ENCODE data around the gene FOXS1. TPM values are rescaled to one million over a fixed set of nuclear protein-coding genes. Genes with fewer than 3 reads are reported as not detected.

FOXS1 gene
- polyA plus RNA-seq, 4 donors = 1.0 to 1.2 TPM; not detected in 2

DNA sequence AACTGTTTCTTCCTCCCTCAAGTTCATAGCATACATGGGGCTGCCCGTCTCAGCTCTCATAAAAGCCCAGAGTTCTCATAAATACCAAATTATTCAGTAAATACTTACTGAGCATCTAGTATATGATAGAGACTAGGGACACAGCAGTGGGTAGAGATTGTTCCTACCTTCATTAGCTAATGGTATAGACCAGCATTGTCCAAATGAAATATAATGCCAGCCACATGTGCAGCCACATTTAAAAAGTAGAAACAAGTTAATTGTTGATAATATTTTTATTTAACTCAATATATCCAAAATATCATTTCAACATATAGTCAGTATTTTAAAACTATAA, 26.2 kb upstream of the FOXS1 start:
- WGBS, 3 donors = 86 to 95% (median 93%) methylated on average over 1 of the region's 1 CpG
- no peak overlapping the region for H3K27ac ChIP-seq (ENCODE audit: low read depth in 1 of 3, low read length in 2 of 3)
- H3K4me1 ChIP-seq (ENCODE audit: control insufficient read depth in 3 of 3, insufficient read depth in 2 of 3, low read depth in 1 of 3, low read length in 2 of 3) = peaks cover 0 to 19% (median 2%) of the 10 kb centered on the region in 3 donors
- H3K4me3 ChIP-seq (ENCODE audit: low read depth in 1 of 3, low read length in 3 of 3) = no peak overlapping the region
- peaks cover 0 to 4% (median 0%) of the 10 kb centered on the region in 3 donors for H3K36me3 ChIP-seq (ENCODE audit: control insufficient read depth in 3 of 3, insufficient read depth in 2 of 3, low read depth in 1 of 3, low read length in 3 of 3)
- DNase-seq (no peak), FAIRE-seq (no peak)
- H3K27me3 ChIP-seq (ENCODE audit: control insufficient read depth in 3 of 3, insufficient read depth in 3 of 3, low read length in 3 of 3) = no peaks in the 10 kb centered on the region
- no peaks in the 10 kb centered on the region for H3K9me3 ChIP-seq (ENCODE audit: control insufficient read depth in 2 of 2, insufficient read depth in 1 of 2, low read depth in 1 of 2, low read length in 1 of 2)

DNA sequence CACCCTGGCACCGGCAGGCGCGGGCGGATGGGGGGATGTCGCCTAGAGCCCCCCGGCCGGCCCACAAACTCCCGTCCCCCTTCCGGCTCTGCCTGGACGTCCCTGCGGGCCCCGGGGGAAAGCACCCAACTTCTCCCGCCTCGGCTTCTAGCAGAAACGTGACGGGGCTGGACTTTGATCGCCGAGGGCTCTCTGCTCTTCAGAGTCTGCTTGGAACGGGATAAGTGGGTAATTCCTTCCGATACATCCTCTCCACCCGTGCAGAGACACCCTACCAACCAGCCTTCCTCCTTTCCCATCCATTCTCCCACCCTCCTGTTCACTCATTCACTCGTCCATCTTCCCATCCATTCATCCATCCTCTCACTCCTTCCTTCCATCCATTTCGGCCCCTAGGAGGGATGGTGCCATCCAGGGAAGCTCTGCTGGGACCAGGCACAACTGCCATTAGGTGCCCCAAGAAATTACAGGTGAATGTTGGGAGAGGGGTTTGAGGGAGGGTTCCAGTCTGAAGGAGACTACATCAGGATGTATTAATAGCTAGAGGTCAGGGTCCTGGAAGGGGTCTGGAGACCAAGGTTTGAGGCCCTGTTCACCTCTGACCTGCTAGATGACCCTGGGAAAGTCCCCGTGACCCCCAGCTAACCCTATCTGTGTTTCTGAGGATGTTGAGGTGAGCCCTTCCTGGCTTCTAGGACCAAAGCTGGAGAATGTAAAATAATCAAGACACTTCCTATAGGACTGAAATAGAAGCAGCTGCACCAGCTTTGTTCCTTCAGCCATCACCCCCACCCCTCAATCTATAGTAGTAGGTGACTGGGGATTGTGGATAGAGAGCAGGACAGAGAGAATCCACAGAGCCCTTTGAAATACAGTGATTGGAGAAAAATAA, 25.6 kb upstream of the FOXS1 start:
- Histone ChIP-seq H3K27me3 (ENCODE audit: control insufficient read depth in 3 of 3, insufficient read depth in 3 of 3, low read length in 3 of 3) (no peaks in the 10 kb centered on the region), H3K4me3 (ENCODE audit: low read depth in 1 of 3, low read length in 3 of 3) (peak overlapping the region; percentile 35 to 69 (median 57)), H3K9me3 (ENCODE audit: control insufficient read depth in 2 of 2, insufficient read depth in 1 of 2, low read depth in 1 of 2, low read length in 1 of 2) (no peaks in the 10 kb centered on the region), H3K4me1 (ENCODE audit: control insufficient read depth in 3 of 3, insufficient read depth in 2 of 3, low read depth in 1 of 3, low read length in 2 of 3) (peaks cover 0 to 19% (median 2%) of the 10 kb centered on the region in 3 donors), H3K36me3 (ENCODE audit: control insufficient read depth in 3 of 3, insufficient read depth in 2 of 3, low read depth in 1 of 3, low read length in 3 of 3) (peaks cover 0 to 8% (median 0%) of the 10 kb centered on the region in 3 donors), H3K27ac (ENCODE audit: low read depth in 1 of 3, low read length in 2 of 3) (peak overlapping the region in 1 of 3 donors; percentile 70)
- 6 to 8% (median 7%) methylated on average over 21 to 24 of the region's 24 CpGs for WGBS, 3 donors
- DNase-seq (peak; percentile 64 to 87), FAIRE-seq (no peak)

DNA sequence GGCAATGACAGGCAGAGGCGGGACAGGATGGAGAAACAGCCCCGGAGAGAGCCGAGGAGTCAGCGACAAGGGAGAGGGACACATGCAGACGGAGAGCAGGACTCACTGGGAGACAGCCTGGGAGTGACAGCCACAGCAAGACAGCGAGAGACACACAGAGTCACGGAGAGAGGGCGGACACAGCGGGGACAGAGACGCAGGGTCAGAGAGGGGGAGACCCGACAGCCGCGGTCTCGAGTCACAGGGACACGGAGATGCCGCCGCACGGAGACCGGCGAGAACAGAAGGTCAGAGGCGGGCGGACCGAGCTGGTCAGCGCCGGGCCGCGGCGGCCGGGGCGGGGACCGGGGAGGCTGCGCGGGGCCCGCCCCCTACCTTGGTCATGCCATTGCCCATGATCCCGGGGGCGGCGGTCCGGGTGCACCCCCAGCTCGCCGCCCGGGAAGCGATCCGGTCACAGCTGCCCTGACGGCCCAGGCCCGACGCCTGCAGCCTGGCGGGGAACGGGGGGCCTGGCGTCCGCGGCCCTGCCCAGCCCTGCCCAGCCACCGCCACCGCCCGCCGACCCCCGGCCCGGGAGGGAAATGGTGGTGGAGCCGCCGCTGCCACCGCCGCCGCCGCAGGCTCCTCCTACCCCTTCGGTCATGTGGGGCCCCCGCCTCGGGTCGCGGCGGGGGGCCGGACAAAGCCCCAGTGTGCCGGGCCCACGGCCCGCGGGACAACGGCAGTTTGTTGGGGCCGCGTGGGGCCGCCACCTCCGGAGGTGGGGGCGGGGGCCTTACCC, 24.7 kb upstream of the FOXS1 start, which contains the start of the genes DUSP15 and TTLL9:
TSS of gene DUSP15 (minus strand) at position 586 of the 784 bp plus-strand sequence. CDS start at position 396, 190 bp downstream.
TSS of gene TTLL9 (plus strand) at position 693 of the 784 bp plus-strand sequence. CDS start 493 bp downstream, outside the sequence.
- Histone ChIP-seq H3K4me3 (ENCODE audit: low read depth in 1 of 3, low read length in 3 of 3) (peak within 1 kb of the TSS; percentile 35 to 69 (median 57)), H3K27me3 (ENCODE audit: control insufficient read depth in 3 of 3, insufficient read depth in 3 of 3, low read length in 3 of 3) (no peaks in the 10 kb centered on the region), H3K9me3 (ENCODE audit: control insufficient read depth in 2 of 2, insufficient read depth in 1 of 2, low read depth in 1 of 2, low read length in 1 of 2) (no peaks in the 10 kb centered on the region), H3K27ac (ENCODE audit: low read depth in 1 of 3, low read length in 2 of 3) (peak within 1 kb of the TSS in 1 of 3 donors; percentile 70), H3K4me1 (ENCODE audit: control insufficient read depth in 3 of 3, insufficient read depth in 2 of 3, low read depth in 1 of 3, low read length in 2 of 3) (peaks cover 0 to 19% (median 2%) of the 10 kb centered on the region in 3 donors), H3K36me3 (ENCODE audit: control insufficient read depth in 3 of 3, insufficient read depth in 2 of 3, low read depth in 1 of 3, low read length in 3 of 3) (peaks cover 0 to 11% (median 0%) of the 10 kb centered on the region in 3 donors)
- DNase-seq (peak; percentile 9 to 73), FAIRE-seq (no peak)
- 0 to 2% (median 1%) methylated on average over 48 to 80 of the region's 80 CpGs for WGBS, 3 donors

DNA sequence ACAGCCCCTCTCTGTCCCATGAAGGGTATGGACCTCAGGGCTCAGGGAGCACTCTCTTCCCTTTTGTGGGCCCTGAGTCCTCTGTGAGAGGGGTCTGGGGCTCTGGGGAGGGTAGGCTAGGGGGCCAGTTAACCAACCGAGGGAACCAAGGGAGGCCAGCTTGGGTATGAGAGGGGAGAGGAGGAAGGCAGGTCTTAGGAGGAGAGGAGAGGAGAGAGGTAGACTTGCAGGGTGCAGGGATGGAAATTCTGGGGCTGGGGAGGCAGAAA, 24.2 kb upstream of the FOXS1 start:
- 5 to 22% (median 14%) methylated on average over 1 of the region's 1 CpG for WGBS, 3 donors
- no peak for DNase-seq

DNA sequence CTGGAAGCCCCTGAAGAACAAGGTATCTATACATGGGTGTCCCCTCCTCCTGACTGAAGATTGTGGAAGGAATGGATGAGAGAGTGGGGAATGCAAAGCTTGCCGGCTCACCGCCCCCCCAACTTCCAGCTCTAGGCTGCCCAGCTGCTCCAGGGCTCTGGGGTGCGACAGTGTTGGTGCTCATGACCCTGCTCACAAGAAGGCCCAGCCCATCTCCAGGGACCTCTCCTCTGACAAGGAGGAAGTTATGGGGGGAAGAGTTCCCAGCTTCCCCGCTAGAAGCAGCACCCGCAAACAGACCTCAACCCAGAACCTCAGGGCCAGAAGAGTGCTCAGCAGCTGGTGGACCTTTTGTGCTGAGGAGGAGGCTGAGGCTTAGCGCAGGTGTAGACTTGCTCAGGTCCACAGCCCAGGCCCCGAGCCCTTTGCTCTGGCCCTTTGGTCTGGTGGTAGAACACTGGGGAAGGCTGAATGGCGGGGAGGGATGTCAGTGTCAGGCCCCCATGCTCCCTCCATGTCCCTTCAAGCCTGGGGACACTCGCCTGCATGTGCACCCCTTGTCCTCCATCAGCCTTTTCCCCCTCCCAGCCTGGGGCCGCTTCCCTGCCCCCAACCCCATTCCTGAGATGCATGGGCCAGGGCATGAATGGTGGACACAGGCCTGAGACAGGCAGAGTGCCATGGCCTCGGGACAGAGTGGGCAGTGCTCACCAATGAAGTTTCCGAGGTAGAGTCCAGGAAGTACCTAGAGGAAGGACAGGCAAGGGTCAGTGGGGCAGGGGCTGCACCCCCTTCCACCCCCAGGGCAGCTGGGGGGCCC, 23.7 kb upstream of the FOXS1 start:
- H3K36me3 ChIP-seq (ENCODE audit: control insufficient read depth in 3 of 3, insufficient read depth in 2 of 3, low read depth in 1 of 3, low read length in 3 of 3) = peaks cover 0 to 17% (median 0%) of the 10 kb centered on the region in 3 donors
- H3K27ac ChIP-seq (ENCODE audit: low read depth in 1 of 3, low read length in 2 of 3) = no peak overlapping the region
- WGBS, 3 donors = 77 to 83% (median 78%) methylated on average over 12 of the region's 12 CpGs
- no peak for FAIRE-seq
- peaks cover 0 to 19% (median 2%) of the 10 kb centered on the region in 3 donors for H3K4me1 ChIP-seq (ENCODE audit: control insufficient read depth in 3 of 3, insufficient read depth in 2 of 3, low read depth in 1 of 3, low read length in 2 of 3)
- H3K27me3 ChIP-seq (ENCODE audit: control insufficient read depth in 3 of 3, insufficient read depth in 3 of 3, low read length in 3 of 3) = no peaks in the 10 kb centered on the region
- DNase-seq = no peak
- no peaks in the 10 kb centered on the region for H3K9me3 ChIP-seq (ENCODE audit: control insufficient read depth in 2 of 2, insufficient read depth in 1 of 2, low read depth in 1 of 2, low read length in 1 of 2)
- peak overlapping the region in 1 of 3 donors; percentile 69 for H3K4me3 ChIP-seq (ENCODE audit: low read depth in 1 of 3, low read length in 3 of 3)

More for the DNA sequence above, 24.2 kb upstream of the FOXS1 start:
- Histone ChIP-seq H3K36me3 (ENCODE audit: control insufficient read depth in 3 of 3, insufficient read depth in 2 of 3, low read depth in 1 of 3, low read length in 3 of 3) (peaks cover 0 to 14% (median 0%) of the 10 kb centered on the region in 3 donors), H3K27me3 (ENCODE audit: control insufficient read depth in 3 of 3, insufficient read depth in 3 of 3, low read length in 3 of 3) (no peaks in the 10 kb centered on the region), H3K4me3 (ENCODE audit: low read depth in 1 of 3, low read length in 3 of 3) (peak overlapping the region in 1 of 3 donors; percentile 69), H3K27ac (ENCODE audit: low read depth in 1 of 3, low read length in 2 of 3) (peak overlapping the region in 1 of 3 donors; percentile 28), H3K4me1 (ENCODE audit: control insufficient read depth in 3 of 3, insufficient read depth in 2 of 3, low read depth in 1 of 3, low read length in 2 of 3) (peaks cover 0 to 19% (median 2%) of the 10 kb centered on the region in 3 donors), H3K9me3 (ENCODE audit: control insufficient read depth in 2 of 2, insufficient read depth in 1 of 2, low read depth in 1 of 2, low read length in 1 of 2) (no peaks in the 10 kb centered on the region)
- FAIRE-seq = no peak

DNA sequence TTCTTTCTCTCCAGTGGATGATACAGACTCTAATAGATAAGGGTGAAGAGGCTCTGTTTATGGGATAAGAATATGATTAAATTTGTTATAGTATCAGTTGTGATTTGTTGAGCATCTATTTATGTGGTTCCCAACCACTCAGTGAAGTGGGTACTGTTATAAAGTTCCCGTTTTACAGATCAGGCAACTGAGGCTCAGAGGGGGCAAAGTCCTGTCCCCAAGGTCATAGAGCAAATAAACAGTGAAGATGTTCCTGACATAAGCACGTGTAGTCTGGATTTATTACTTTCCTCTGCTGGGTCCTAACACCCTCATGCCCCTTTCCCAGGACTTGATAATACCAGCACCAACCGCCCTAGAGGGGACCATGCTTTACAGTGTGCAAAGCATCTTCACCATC, 20.8 kb upstream of the FOXS1 start:
- H3K27me3 ChIP-seq (ENCODE audit: control insufficient read depth in 3 of 3, insufficient read depth in 3 of 3, low read length in 3 of 3) = no peaks in the 10 kb centered on the region
- 59 to 72% (median 63%) methylated on average over 3 of the region's 3 CpGs for WGBS, 3 donors
- peaks cover 0 to 23% (median 2%) of the 10 kb centered on the region in 3 donors for H3K4me1 ChIP-seq (ENCODE audit: control insufficient read depth in 3 of 3, insufficient read depth in 2 of 3, low read depth in 1 of 3, low read length in 2 of 3)
- H3K27ac ChIP-seq (ENCODE audit: low read depth in 1 of 3, low read length in 2 of 3) = no peak overlapping the region
- no peak overlapping the region for H3K4me3 ChIP-seq (ENCODE audit: low read depth in 1 of 3, low read length in 3 of 3)
- peaks cover 0 to 26% (median 0%) of the 10 kb centered on the region in 3 donors for H3K36me3 ChIP-seq (ENCODE audit: control insufficient read depth in 3 of 3, insufficient read depth in 2 of 3, low read depth in 1 of 3, low read length in 3 of 3)
- no peaks in the 10 kb centered on the region for H3K9me3 ChIP-seq (ENCODE audit: control insufficient read depth in 2 of 2, insufficient read depth in 1 of 2, low read depth in 1 of 2, low read length in 1 of 2)
- FAIRE-seq (no peak), DNase-seq (no peak)

DNA sequence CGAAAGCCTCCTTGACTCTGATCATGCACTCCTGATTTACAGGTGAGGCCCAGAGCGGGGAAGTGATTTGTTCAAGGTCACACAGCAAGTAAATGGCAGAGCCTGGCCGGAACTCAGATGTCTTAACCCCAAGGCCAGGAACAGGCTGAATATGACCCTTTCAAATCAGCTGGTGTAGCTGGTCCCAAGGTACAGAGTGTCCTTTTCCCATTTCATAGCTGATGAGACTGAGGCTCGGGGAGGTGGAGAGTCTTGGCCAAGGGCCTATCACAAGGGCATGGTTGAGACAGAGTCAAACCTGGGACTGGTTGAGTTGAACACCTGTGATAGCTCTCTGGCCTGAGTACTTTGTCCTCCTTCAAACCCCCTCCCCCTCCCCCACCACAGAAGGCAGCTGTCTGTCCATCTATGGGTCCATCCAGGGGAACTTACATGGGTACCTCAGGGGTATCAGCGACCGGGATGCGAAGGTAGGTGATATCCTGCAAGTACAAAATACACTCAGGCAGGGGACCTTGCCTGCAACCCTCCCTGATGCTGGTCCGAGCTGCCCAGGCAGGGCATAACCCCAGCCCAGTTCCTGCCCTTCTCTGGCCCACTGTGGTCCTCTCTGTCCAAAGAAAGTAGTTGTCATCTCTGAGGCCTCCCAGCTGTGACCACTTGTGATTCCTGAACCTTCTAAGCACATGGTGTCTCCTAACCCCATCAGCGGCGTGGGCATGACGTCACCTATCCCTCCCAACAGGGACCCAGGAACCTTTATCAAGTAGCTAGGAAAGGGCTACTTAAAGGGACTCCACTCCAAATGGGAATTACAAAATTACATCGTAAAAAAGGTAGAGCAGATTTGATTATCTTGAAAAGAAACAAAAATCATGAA, 19.4 kb upstream of the FOXS1 start:
- Histone ChIP-seq H3K4me3 (ENCODE audit: low read depth in 1 of 3, low read length in 3 of 3) (no peak overlapping the region), H3K27me3 (ENCODE audit: control insufficient read depth in 3 of 3, insufficient read depth in 3 of 3, low read length in 3 of 3) (peaks cover 0 to 7% (median 0%) of the 10 kb centered on the region in 3 donors), H3K36me3 (ENCODE audit: control insufficient read depth in 3 of 3, insufficient read depth in 2 of 3, low read depth in 1 of 3, low read length in 3 of 3) (peaks cover 0 to 26% (median 0%) of the 10 kb centered on the region in 3 donors), H3K27ac (ENCODE audit: low read depth in 1 of 3, low read length in 2 of 3) (no peak overlapping the region), H3K9me3 (ENCODE audit: control insufficient read depth in 2 of 2, insufficient read depth in 1 of 2, low read depth in 1 of 2, low read length in 1 of 2) (no peaks in the 10 kb centered on the region), H3K4me1 (ENCODE audit: control insufficient read depth in 3 of 3, insufficient read depth in 2 of 3, low read depth in 1 of 3, low read length in 2 of 3) (peaks cover 0 to 27% (median 0%) of the 10 kb centered on the region in 3 donors)
- FAIRE-seq = no peak
- WGBS, 3 donors = 72 to 84% (median 83%) methylated on average over 12 of the region's 12 CpGs
- DNase-seq = no peak
